ENCODE results near the gene SOCS2.

- TF ChIP-seq CTCF (IDR thresholded peaks at IDR 0.05) (no peak), POLR2A (IDR thresholded peaks at IDR 0.05) (no peak), EP300 (IDR thresholded peaks at IDR 0.05) (no peak)
These were observed 8.2 kb downstream of the SOCS2 start for GRCh38 chr12:93580682-93581081.
